NCI-H345 treated with DMSO at 0.1 percent for 48 hours (cell line): ENCODE measurements around the gene ACMSD.
"Not testable (repeated sequence)": the region's sequence is repeated elsewhere in the genome, so short reads cannot be mapped to it uniquely, and the experiment has no call there.

Source experiments
- DNase-seq: peaks from one replicate; lab custom pipeline; 2025; ENCODE audit not compliant: unreplicated experiment; lab: John Stamatoyannopoulos, UW

Gene ACMSD

DNA sequence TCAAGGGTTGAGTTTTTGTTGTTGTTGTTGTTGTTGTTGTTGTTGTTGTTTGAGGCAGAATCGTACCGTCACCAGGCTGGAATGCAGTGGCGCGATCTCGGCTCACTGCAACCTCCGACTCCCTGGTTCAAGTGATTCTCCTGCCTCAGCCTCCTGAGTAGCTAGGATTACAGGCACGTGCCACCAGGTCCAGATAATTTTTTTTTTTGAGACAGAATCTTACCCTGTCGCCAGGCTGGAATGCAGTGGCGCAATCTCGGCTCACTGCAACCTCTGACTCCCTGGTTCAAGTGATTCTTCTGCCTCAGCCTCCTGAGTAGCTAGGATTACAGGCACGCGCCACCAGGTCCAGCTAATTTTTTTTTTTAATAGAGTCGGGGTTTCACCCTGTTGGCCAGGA, 65.3 kb downstream of the ACMSD start:
- not testable (repeated sequence) for DNase-seq

DNA sequence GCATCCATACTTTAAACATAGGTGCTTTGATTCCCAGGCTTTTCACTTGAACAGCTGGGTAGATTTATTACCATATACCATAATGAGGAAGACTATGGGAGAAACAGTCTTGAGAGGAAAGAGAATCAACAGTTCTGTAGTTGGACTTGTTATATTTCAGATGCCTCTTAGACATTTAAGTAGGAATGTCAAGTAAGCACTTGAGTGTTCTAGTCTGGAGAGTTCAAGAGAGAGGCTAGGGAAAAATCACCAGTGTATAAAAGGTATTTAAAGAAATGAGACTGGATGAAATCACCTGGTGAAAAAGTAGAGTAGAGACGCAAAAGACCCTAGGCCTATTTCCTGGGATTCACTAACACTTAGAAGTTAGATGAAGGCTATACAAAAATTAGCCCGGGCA, 66.8 kb downstream of the ACMSD start:
- DNase-seq = no peak

DNA sequence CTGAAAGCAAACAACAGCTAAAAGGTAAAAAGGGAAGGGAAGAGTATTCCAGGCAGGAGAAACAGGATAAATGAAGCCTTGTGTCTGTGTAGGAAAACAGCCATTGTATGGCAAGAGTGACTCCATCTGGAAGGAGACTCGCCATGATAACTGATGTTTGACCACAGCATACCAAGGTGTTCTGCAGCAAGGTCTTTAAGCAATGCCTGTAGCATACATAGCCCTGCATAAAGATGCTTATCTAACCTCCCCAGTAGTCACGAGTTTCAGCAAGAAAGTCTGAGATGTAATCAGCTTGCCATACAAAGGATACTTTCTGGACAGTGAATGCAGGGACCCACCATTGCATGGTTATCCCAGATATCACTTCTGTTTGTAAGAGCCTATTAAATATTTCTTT, 68.3 kb downstream of the ACMSD start:
- DNase-seq = no peak

DNA sequence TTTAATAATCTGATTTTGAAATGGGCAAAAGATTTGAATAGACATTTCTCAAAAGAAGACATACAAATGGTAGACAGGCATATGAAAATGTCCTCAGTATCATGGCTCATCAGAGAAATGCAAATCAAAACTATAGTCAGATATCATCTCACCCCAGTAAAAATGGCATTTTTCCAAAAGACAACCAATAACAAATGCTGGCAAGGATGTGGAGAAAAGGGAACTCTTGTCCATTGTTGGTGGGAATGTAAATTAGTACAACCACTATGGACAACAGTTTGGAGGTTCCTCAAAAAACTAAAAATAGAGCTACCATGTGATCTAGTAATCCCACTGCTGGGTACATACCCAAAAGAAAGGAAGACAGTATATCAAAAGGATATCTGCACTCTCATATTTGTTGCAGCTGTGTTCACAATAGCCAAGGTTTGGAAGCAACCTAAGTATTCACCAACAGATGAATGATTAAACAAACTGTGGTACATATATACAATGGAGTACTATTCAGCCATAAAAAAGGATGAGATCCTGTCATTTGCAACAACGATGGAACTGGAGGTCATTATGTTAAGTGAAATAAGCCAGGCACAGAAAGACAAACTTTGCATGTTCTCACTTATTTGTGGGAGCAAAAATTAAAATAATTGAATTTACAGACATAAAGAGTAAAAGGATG, 69.2 kb downstream of the ACMSD start:
- DNase-seq = not testable (repeated sequence)

DNA sequence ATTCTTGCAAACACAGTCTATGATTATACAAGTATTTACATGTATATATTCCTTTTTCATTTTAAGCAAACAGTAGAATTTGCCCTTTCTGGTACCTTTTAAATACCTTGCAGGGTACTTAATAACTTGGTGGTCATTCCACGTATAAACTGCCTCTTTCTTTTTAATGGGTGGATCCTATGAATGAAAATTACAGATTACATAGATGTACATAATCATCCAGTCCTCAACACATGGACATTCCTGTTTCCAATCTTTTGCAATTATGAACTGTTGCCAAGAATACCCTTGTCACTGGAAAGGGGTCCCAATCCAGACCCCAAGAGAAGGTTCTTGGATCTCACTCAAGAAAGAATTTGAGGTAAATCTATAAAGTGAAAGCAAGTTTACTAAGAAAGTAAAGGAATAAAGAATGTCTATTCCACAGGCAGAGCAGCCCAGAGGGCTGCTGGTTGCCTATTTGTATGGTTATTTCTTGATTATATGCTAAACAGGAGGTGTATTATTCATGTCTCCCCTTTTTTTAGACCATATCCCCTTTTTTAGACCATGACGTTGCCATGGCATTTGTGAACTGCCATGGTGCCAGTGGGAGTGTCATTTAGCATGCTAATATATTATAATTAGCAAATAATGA, 72.5 kb downstream of the ACMSD start:
- DNase-seq = no peak

DNA sequence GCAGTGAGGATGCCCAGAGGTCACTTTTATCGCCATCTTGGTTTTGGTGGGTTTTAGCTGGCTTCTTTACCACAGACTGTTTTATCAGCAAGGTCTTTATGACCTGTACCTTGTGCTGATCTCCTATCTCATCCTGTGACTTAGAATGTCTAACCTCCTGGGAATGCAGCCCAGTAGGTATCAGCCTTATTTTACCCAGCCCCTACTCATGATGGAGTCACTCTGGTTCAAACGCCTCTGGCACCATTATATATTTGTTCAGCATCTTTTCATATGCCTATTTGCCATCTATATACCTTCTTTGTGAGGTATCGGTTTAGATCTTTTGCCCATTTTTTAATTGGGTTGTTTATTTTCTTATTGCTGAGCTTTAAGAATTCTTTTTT, 73.0 kb downstream of the ACMSD start:
- no peak for DNase-seq

DNA sequence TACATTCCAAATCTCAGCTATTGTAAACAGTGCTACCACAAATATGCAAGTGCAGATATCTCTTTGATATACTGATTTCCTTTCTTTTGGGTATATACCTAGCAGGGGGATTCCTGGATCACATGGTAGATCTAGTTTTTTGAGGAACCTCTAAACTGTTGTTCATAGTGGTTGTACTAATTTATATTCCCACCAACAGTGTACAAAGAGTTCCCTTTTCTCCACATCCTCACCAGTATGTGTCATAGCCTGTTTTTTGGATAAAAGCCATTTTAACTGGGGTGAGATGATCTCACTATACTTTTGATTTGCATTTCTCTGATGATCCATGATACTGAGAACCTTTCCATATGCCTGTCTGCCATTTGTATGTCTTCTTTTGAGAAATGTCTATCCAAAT, 73.9 kb downstream of the ACMSD start:
- DNase-seq = no peak

DNA sequence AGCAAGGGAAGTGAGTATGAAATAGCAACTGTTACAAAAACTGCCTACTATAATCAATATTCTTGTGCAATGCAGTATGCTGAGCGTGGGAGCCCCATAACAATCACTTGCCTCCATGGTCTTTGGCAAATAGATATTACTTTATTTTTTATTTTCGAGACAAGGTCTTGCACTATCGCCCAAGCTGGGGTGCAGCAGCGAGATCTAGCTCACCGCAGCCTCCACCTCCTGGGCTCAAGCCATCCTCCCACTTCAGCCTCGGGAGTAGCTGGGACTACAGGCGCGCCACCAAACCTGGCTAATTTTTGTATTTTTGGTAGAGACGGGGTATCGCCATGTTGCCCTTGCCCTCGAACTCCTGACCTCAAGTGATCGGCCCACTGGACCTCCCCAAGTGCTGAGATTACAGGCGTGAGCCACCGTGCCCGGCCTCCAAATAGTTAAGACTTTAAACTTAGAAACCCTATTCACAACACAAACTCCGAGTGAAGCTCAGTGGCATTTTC, 79.0 kb downstream of the ACMSD start:
- no peak for DNase-seq

DNA sequence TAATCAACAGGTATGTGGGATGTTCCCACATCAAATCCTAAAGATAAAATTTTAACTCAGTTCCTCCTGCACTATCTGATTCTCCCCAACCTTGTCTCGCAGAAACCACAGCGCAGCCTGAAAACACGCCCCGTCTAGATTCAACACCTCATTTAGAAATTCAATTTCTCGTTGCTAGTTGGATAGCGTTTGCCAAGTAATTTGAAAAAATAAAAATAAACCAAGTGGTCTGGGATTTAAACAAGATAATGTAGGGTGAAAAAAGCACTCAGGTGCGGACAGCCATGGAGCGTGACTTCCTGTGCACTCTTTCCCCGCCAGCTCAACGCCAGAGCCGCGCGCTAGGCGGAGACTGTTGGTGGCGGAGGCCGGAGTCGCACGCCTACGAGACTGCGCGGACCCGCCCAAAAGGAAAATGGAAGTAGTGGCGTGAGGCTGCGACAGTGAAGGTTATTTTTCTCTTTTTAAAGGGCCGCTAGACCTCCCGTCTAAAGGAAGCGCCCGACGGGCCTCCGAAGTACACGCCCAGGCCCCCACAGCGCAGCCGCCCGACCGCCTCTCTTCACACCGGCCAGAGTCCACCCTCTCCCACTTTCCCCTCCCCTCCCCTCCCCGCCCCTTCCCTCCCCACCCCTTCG, 79.6 kb downstream of the ACMSD start:
- DNase-seq = peak; percentile 94

DNA sequence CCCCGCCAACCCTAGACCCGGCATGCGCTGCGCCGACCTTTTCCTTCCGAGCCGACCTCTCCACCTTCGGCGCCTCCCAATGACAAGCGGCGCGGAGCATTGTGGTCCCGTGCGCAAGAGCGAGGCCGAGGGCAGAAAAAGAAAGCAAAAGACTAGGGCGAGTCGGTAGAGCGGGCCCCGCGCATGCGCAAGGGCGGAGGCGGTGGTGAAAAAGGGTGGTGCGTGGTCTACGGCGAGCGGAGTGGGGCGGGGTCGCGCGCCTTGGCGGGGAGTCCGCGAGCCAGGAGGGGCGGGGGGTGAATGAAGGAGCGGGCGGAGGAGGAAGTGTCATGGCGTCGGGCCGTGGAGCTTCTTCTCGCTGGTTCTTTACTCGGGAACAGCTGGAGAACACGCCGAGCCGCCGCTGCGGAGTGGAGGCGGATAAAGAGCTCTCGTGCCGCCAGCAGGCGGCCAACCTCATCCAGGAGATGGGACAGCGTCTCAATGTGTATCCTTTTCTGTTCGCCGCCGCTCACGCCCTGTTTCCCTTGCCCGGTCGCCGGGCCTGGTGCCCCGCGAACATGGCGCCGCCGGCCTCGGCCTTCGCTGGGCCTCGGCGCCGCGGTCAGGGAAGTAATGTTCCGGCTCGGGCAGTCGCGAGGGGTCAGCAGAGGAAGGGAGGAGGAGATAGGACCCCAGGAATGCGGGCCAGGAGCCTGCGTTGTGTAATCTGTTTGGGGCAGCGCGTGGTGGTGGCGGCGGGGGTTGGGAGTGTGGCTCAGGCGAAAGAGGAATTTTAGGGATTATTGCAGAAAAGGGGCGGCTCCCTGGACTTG, 80.3 kb downstream of the ACMSD start, which contains the start of gene CCNT2:
TSS of gene CCNT2 (plus strand) at position 297 of the 815 bp plus-strand sequence. CDS start at position 330, 33 bp downstream.
- peak; percentile 95 for DNase-seq

DNA sequence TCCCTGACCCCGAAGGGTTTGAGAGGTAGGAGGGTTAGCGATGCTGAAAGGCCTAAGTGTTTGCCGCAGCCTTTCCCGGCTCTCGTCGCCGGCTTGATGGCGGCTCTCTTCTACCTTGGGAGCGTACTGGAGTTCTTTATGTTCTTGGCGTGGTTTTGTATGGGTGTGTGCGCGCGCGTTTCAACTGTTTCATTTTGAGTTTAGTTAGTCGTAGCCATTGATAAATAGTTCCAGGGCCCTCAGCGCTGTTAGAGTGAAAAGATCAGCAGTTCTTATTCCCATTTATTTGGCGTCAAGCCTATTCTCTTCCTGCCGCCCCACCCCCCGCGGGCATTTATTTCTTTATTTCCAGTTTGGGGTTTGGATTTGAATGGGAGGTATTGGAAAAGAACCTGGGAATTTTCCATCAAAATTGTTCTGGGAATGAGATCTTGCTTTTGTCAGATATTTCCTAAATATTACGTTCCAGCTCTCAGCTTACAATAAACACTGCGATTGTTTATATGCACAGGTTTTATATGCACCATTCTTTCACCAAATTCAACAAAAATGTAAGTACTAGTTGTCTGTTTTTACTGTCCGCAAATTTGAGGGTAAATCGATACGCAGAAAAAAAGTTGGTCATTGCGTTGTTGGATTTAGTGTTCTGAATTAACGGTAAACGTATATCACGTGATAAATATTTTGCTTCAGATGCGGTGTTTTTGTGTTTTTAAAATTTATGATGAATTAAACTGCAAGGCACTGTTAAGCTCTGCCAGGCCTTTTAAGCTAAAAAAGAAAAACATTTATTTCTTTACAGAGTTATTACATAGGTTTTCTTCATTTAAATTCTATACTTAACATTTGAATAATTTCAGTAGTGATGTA, 81.2 kb downstream of the ACMSD start:
- DNase-seq = no peak

DNA sequence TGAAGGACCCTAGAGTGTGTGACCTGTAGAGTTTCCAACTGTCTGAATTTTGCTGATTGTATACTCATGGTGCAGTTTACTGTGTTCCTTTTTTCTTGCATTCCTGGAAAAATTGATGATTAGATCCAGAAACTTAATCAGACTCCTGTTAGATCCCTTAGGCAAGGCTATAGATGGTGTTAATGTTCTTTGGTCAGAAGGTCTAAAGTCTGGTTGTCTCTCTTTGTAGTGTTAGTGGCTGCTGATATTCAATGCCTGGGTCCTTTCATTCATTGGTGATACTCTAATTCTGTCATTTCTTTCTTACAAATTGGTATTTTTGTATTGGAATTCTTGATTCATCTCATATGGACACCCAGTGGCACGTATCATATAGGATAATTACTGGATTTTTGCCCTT, 86.5 kb downstream of the ACMSD start:
- no peak for DNase-seq

DNA sequence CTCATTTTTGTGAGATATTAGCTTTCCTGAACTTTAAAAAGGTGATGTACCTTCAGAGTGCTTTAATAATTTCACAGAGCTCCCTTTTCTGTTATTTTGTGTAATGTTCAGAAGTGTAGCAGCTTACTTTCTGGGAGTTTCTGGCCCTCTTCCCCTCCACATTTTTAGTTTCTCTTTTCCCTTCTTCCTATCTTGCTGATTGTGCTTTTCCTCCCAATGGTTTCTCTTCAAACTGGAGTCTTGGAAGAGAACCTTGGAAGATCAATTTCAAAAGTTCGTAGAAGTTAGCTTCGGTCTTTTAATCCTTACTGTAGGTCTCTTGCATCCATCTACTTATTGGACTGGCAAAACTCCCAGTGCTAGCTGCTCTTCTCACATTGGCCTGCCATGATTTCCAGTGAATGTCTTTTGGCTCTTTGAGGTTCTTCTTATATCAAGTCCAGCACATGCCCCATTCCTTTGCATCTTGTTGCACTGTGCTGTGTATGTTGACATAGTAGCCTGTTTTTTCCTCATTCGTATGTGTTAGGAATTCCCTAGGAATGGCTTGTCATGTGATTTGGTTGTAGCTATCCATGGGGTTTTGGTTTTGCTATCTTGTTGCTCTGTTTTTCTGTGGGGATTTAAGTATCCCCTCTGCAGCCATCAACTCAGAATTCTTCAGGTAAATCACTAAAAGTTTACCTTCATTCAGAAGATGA, 88.0 kb downstream of the ACMSD start:
- DNase-seq = no peak

DNA sequence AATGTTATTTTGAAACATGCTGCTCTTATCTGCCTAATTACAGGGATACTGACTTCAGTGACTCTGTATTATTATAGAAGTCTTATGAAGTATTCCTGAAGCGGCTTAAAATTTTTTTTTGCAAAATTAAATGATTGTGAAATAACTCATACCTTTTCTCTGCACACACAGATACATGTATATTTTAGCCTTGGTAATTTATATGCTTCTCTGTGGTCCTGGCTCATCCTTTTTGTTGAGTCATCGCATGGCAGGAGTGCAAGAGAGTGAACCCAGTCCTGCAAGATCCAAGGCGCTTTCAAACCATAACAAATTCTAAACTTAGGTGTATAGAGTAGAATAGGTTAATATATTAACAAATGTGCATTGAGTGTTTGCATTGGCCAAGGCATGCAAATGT, 88.8 kb downstream of the ACMSD start:
- no peak for DNase-seq

DNA sequence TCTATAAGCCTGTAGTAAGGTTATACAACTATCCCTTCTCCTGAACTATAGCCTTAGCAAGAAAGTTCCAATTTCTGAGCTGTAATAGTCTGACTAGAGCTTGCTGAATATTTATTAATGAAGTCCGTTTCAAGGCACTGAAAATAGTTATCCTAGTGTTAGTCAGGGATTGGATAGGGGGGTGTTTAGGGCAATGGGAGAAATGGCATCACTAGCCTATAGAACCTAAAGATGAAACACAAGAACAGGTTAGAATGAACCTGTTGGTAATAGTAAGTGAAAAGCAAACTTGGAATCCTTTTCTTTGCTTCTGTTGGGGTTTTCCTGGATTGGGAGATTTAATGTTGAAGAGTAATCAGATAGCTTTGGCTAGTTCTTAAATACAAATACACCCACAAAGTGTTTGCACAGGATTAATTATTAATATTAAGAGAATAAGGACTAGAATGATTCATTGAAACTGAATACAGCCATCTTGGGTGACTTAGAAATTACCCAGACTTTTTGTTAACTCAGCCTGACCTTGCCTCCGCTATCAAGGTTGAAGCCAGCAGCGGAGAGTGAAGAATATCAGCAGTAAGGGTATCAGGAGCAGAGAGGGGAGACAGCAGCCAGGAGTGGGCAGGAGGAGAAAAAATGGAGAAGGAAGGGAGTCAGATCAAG, 94.6 kb downstream of the ACMSD start:
- no peak for DNase-seq

DNA sequence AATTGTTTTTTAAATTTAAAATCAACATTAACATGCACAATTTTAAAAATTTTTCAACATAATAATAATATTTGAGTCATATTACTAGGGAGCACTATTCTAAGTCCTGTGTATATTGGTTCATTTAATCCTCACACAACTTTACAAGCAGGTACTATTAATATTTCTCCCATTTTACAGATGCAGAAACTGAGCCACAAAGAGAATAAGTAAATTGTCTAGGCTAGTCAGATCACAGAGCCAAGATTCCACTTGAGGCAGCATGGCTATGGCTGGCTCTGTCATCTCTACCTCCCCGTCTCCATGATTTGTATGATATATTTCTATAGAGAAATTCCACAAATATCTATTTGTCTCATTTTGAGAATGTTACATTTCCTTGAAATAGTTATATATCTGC, 95.3 kb downstream of the ACMSD start:
- DNase-seq = no peak

DNA sequence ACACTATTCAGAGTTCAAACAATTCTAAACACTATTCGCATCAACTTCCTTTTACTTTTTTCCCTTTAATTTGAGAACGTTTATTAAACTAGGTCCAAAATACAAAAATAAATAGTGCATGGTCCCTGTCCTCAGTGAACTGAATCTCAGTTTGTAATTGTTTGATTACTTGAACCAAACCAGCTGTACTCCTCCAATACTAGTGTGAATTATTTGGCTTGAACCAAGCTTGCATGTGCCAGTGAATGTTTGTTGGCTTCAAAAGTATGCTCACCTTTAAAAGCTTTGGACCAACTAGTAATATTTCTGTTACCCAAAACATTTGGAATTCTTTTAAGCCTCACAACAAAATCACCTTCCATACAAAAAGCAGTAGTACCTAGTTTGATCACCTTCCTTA, 95.7 kb downstream of the ACMSD start:
- DNase-seq = no peak

DNA sequence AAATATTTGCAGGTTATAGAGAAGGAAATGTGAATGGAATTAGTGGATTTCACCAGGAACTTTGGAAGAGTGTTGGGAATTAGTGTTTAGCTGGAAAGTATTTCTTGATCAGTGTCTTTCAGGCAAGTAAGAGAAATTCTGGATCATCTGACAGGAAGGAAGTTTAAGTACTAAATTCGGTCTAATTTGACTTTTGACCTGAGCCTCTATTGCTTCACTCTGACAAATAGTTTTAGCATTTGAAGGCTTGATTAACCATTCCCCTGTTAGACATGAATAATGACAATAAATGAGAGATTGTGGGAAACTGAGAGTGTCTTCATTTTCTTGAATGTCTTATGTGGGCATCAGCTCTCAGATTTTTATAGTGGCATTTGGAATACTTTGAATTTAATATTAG, 96.2 kb downstream of the ACMSD start:
- DNase-seq = no peak

DNA sequence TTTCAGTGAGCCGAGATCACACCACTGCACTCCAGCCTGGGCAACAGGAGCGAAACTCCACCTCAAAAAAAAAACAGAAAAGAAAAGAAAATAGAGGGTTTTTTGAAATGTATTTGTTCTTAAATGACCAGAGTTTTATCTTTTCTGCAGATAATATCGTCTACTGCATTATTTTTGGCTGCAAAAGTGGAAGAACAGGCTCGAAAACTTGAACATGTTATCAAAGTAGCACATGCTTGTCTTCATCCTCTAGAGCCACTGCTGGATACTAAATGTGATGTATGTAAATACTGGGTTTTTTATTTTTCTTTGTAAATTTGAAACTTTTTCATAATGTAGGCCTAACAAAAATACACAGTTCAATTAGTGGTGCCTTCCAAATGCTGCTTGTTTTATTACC, 98.3 kb downstream of the ACMSD start:
- DNase-seq = no peak
